RWPE1 (cell line): ENCODE measurements around the gene SPNS2.

ENCODE experiments used
- CTCF ChIA-PET: fragments of 350-600 bp; sonication (Branson Sonifier 250); formaldehyde crosslinking; extraction: SDS; loops from one replicate; lab custom pipeline; 2021; lab: Yijun Ruan, JAX
- POLR2A ChIA-PET: fragments of 400-600 bp; formaldehyde crosslinking; extraction: SDS; loops from one replicate; lab custom pipeline; 2020; ENCODE audit warnings: antibody characterized with exemption; ENCODE audit not compliant: low non-redundant PET; lab: Yijun Ruan, JAX
- DNase-seq: peaks from one replicate; pipeline ENCODE4 v3.0.0; 2012; ENCODE audit warnings: low spot score
- H3K27ac ChIP-seq: fragments of 450-650 bp; 2 replicates; pipeline ENCODE4 v1.5.1; 2017
- CTCF ChIP-seq: fragments of 450-650 bp; conservative IDR thresholded peaks from 2 replicates; pipeline ENCODE4 v1.5.1; 2017; ENCODE audit warnings: low read depth, mild to moderate bottlenecking

SPNS2 gene

GRCh38 chr17:4463818-4464476 is 34.7 kb upstream of the SPNS2 start:
- POLR2A ChIA-PET: no interaction called here
- no peak for TF ChIP-seq CTCF
- no peak for DNase-seq
- CTCF ChIA-PET: interaction anchor here (0.7 kb wide), 1 partner anchor 101 kb away, joined by 3 read pairs; no protein-coding TSS in a partner anchor
- H3K27ac ChIP-seq: no peak overlapping the region

- ChIA-PET POLR2A (no interaction called here), CTCF (no interaction called here)
- H3K27ac ChIP-seq: no peak overlapping the region
- DNase-seq: no peak
- no peak for TF ChIP-seq CTCF
These were observed 32.9 kb upstream of the SPNS2 start for GRCh38 chr17:4465786-4466185.

DNA sequence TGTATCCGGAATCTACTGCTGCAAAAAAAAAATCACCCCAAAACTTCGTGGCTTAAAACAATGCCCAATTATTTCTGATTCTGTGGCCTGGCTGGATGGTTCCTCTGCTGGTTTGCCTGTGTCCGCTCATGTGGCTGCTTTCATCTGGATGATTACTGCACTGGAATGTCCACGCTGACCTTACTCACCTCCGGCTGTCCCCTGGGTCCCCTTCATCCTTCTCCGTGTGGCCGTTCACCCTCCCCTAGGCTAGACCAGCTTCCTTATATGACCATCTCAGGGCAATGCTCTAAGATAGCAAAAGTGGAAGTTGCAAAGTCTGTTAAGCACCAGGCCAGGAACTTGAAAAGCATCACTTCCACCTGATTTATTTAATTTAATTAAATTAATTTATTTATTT is 31.4 kb upstream of the SPNS2 start:
- POLR2A ChIA-PET: no interaction called here
- CTCF ChIA-PET: interaction anchor here (0.7 kb wide), 1 partner anchor 531 kb away, joined by 6 read pairs; no protein-coding TSS in a partner anchor
- TF ChIP-seq CTCF: no peak
- DNase-seq: no peak
- no peak overlapping the region for H3K27ac ChIP-seq

DNA sequence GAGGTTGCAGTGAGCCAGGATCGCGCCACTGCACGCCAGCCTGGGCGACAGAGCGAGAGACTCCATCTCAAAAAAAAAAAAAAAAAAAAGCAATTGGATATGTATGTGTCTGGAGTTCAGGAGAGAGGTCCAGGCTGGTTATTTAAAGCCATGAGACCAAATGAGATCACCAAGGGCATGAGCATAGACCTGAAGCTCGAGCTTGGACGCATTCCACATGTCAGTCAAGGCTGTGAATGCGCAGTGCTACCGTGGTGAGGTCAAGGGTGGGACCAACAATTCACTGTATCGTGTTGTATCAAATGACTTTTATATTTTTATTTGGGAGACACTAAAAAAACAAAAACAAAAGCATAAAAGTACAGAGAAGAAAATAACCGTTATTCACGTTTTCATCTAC is 29.1 kb upstream of the SPNS2 start:
- H3K27ac ChIP-seq: no peak overlapping the region
- DNase-seq: no peak
- POLR2A ChIA-PET: no interaction called here
- no peak for TF ChIP-seq CTCF
- CTCF ChIA-PET: no interaction called here

DNA sequence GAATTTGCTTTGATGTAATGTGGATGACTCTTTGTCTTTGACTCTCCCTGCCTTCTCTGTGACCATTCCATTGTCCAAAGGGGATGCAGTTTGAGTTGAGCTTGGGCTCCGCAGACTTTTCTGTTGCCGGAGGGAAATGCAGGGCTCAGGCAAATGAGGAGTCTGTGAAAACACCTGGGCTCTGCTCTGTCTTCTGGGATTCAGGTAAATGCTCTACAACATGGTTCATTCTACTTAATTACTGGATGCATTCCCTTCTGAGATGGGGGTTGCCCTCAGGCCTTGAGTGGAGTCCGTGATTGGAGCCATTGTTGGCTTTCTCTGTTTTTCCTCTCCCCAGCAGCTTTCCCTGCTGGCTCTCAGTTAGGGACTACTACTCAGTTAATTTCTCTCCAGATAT is 26.4 kb upstream of the SPNS2 start:
- POLR2A ChIA-PET: no interaction called here
- TF ChIP-seq CTCF: no peak

DNA sequence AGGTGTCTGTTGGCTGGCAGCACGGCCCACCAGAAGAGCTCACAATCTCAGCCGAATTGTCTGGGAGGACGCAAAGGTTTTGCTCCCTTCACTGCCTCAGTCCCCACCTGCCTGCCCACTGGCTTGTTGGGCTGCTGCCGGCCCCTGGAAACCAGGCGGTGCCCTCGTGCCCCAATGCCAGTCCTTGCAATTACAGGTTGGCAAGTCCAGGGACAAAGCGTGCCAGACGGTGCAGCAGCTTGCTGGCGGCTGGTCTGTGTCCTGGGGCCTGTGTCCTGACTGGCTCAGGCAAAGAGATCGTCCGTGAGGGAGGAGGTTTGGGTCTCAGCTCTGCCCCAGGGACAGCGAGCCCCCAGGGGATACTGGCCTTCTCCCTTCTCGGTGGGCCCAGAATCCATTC is 24.6 kb upstream of the SPNS2 start:
- no peak for DNase-seq
- TF ChIP-seq CTCF: no peak
- ChIA-PET POLR2A (no interaction called here), CTCF (interaction anchor here (0.7 kb wide), 1 partner anchor 92 kb away, joined by 3 read pairs; no protein-coding TSS in a partner anchor)
- no peak overlapping the region for H3K27ac ChIP-seq

More for the DNA sequence above, 26.4 kb upstream of the SPNS2 start:
- CTCF ChIA-PET: interaction anchor here (1.0 kb wide), 1 partner anchor 95 kb away, joined by 4 read pairs; no protein-coding TSS in a partner anchor
- H3K27ac ChIP-seq: no peak overlapping the region
- no peak for DNase-seq
